Stimulated activated naive B cell treated with anti-CD40 and anti-IgM and Interleukin-4, amounts not matched to agents 10 μg/mL and 1 μg/mL and 100 μg/mL, for 72 hours (primary cell): Measurements from ENCODE around the gene SYNM.

ENCODE experiments used
- ATAC-seq, 2 donors: fragments of 150-1000 bp; cut with Tn5 transposase; replicated peaks; 2 replicates each; pipeline ENCODE4 v1.10.0; 2021; ENCODE audit warnings: moderate library complexity in 1 of 2
- DNase-seq: peaks from one replicate; pipeline ENCODE4 v3.0.0; 2021
- H3K27ac Mint-ChIP-seq: one replicate; pipeline ENCODE4 v1.8.0; 2022; ENCODE audit warnings: mild to moderate bottlenecking, mixed read lengths
- H3K27me3 Mint-ChIP-seq, 2 donors: one replicate each; pipeline ENCODE4 v1.8.0; 2022; ENCODE audit warnings: mixed read lengths in 2 of 2
- H3K36me3 Mint-ChIP-seq, 2 donors: one replicate each; pipeline ENCODE4 v1.8.0; 2022; ENCODE audit warnings: mixed read lengths in 2 of 2, mild to moderate bottlenecking in 1 of 2
- H3K4me1 Mint-ChIP-seq, 2 donors: one replicate each; pipeline ENCODE4 v1.8.0; 2022; ENCODE audit warnings: mixed read lengths in 2 of 2, mild to moderate bottlenecking in 1 of 2
- H3K4me3 Mint-ChIP-seq, 2 donors: one replicate each; pipeline ENCODE4 v1.8.0; 2022; ENCODE audit warnings: mild to moderate bottlenecking in 2 of 2, mixed read lengths in 2 of 2, moderate library complexity in 1 of 2
- H3K9me3 Mint-ChIP-seq, 2 donors: one replicate each; pipeline ENCODE4 v1.8.0; 2022; ENCODE audit warnings: mixed read lengths in 2 of 2, mild to moderate bottlenecking in 1 of 2

Gene SYNM

GRCh38 chr15:99143242-99143641 lies 38.4 kb downstream of the SYNM start:
- ATAC-seq (no peak), DNase-seq (no peak)
- H3K27ac Mint-ChIP-seq: no peak overlapping the region
- peaks cover 0 to 3% of the 10 kb centered on the region in 2 donors for H3K36me3 Mint-ChIP-seq
- peaks cover 0 to 1% of the 10 kb centered on the region in 2 donors for H3K9me3 Mint-ChIP-seq
- H3K27me3 Mint-ChIP-seq: no peaks in the 10 kb centered on the region
- H3K4me1 Mint-ChIP-seq: no peaks in the 10 kb centered on the region
- H3K4me3 Mint-ChIP-seq: no peak overlapping the region

GRCh38 chr15:99143655-99144610 lies 39.1 kb downstream of the SYNM start:
- DNase-seq (no peak), ATAC-seq (no peak)
- no peaks in the 10 kb centered on the region for H3K27me3 Mint-ChIP-seq
- H3K9me3 Mint-ChIP-seq: peaks cover 0 to 1% of the 10 kb centered on the region in 2 donors
- no peak overlapping the region for H3K27ac Mint-ChIP-seq
- H3K4me3 Mint-ChIP-seq: no peak overlapping the region
- H3K4me1 Mint-ChIP-seq: no peaks in the 10 kb centered on the region
- H3K36me3 Mint-ChIP-seq: peaks cover 0 to 3% of the 10 kb centered on the region in 2 donors

GRCh38 chr15:99145005-99145404 lies 40.1 kb downstream of the SYNM start:
- H3K9me3 Mint-ChIP-seq: peaks cover 0 to 1% of the 10 kb centered on the region in 2 donors
- ATAC-seq: no peak
- no peaks in the 10 kb centered on the region for H3K27me3 Mint-ChIP-seq
- peaks cover 0 to 3% of the 10 kb centered on the region in 2 donors for H3K36me3 Mint-ChIP-seq
- H3K4me3 Mint-ChIP-seq: no peak overlapping the region
- DNase-seq: no peak
- no peak overlapping the region for H3K27ac Mint-ChIP-seq
- H3K4me1 Mint-ChIP-seq: no peaks in the 10 kb centered on the region

GRCh38 chr15:99145778-99146177 lies 40.9 kb downstream of the SYNM start:
- no peaks in the 10 kb centered on the region for H3K27me3 Mint-ChIP-seq

GRCh38 chr15:99146661-99147060 lies 41.8 kb downstream of the SYNM start:
- Mint-ChIP-seq H3K4me1 (no peaks in the 10 kb centered on the region), H3K27me3 (no peaks in the 10 kb centered on the region), H3K27ac (no peak overlapping the region), H3K9me3 (peaks cover 0 to 1% of the 10 kb centered on the region in 2 donors), H3K4me3 (no peak overlapping the region), H3K36me3 (peaks cover 0 to 3% of the 10 kb centered on the region in 2 donors)
- ATAC-seq: no peak
- DNase-seq: no peak

More at GRCh38 chr15:99145778-99146177, 40.9 kb downstream of the SYNM start:
- DNase-seq: no peak
- Mint-ChIP-seq H3K36me3 (peaks cover 0 to 3% of the 10 kb centered on the region in 2 donors), H3K27ac (no peak overlapping the region), H3K4me1 (no peaks in the 10 kb centered on the region), H3K4me3 (no peak overlapping the region), H3K9me3 (peaks cover 0 to 1% of the 10 kb centered on the region in 2 donors)
- ATAC-seq: no peak

- ATAC-seq (no peak), DNase-seq (no peak)
- Mint-ChIP-seq H3K4me1 (no peaks in the 10 kb centered on the region), H3K4me3 (no peak overlapping the region), H3K27me3 (no peaks in the 10 kb centered on the region), H3K27ac (no peak overlapping the region), H3K36me3 (peaks cover 0 to 3% of the 10 kb centered on the region in 2 donors), H3K9me3 (peaks cover 0 to 1% of the 10 kb centered on the region in 2 donors)
Observed at GRCh38 chr15:99148851-99149276, 44.0 kb downstream of the SYNM start.

GRCh38 chr15:99149366-99149765 lies 44.5 kb downstream of the SYNM start:
- no peaks in the 10 kb centered on the region for H3K27me3 Mint-ChIP-seq
- peaks cover 0 to 1% of the 10 kb centered on the region in 2 donors for H3K9me3 Mint-ChIP-seq
- peaks cover 0 to 3% of the 10 kb centered on the region in 2 donors for H3K36me3 Mint-ChIP-seq
- H3K4me1 Mint-ChIP-seq: no peaks in the 10 kb centered on the region
- H3K4me3 Mint-ChIP-seq: no peak overlapping the region
- ATAC-seq: no peak
- H3K27ac Mint-ChIP-seq: no peak overlapping the region
- no peak for DNase-seq

- no peaks in the 10 kb centered on the region for H3K4me1 Mint-ChIP-seq
- peaks cover 0 to 3% of the 10 kb centered on the region in 2 donors for H3K36me3 Mint-ChIP-seq
- H3K27me3 Mint-ChIP-seq: no peaks in the 10 kb centered on the region
- peaks cover 0 to 1% of the 10 kb centered on the region in 2 donors for H3K9me3 Mint-ChIP-seq
- no peak for ATAC-seq
- no peak overlapping the region for H3K4me3 Mint-ChIP-seq
- H3K27ac Mint-ChIP-seq: no peak overlapping the region
- no peak for DNase-seq
Observed at GRCh38 chr15:99151156-99151555, 46.3 kb downstream of the SYNM start.

GRCh38 chr15:99153026-99153535 lies 48.2 kb downstream of the SYNM start:
- ATAC-seq: no peak
- DNase-seq: no peak
- Mint-ChIP-seq H3K27me3 (no peaks in the 10 kb centered on the region), H3K36me3 (no peaks in the 10 kb centered on the region), H3K4me3 (no peak overlapping the region), H3K9me3 (no peaks in the 10 kb centered on the region), H3K27ac (no peak overlapping the region), H3K4me1 (no peaks in the 10 kb centered on the region)

GRCh38 chr15:99154271-99154670 lies 49.4 kb downstream of the SYNM start:
- Mint-ChIP-seq H3K27me3 (no peaks in the 10 kb centered on the region), H3K36me3 (no peaks in the 10 kb centered on the region), H3K9me3 (no peaks in the 10 kb centered on the region), H3K27ac (no peak overlapping the region), H3K4me3 (no peak overlapping the region), H3K4me1 (no peaks in the 10 kb centered on the region)
- ATAC-seq: no peak
- DNase-seq: no peak

GRCh38 chr15:99155961-99156443 lies 51.1 kb downstream of the SYNM start:
- no peak overlapping the region for H3K4me3 Mint-ChIP-seq
- no peaks in the 10 kb centered on the region for H3K27me3 Mint-ChIP-seq
- H3K4me1 Mint-ChIP-seq: no peaks in the 10 kb centered on the region
- DNase-seq (no peak), ATAC-seq (no peak)
- no peaks in the 10 kb centered on the region for H3K36me3 Mint-ChIP-seq
- no peaks in the 10 kb centered on the region for H3K9me3 Mint-ChIP-seq
- no peak overlapping the region for H3K27ac Mint-ChIP-seq

GRCh38 chr15:99157456-99157855 lies 52.6 kb downstream of the SYNM start:
- Mint-ChIP-seq H3K27ac (no peak overlapping the region), H3K36me3 (no peaks in the 10 kb centered on the region), H3K9me3 (no peaks in the 10 kb centered on the region)

GRCh38 chr15:99158626-99159412 lies 53.9 kb downstream of the SYNM start:
- Mint-ChIP-seq H3K4me1 (peaks cover 0 to 4% of the 10 kb centered on the region in 2 donors), H3K36me3 (no peaks in the 10 kb centered on the region), H3K27me3 (no peaks in the 10 kb centered on the region), H3K4me3 (no peak overlapping the region), H3K9me3 (no peaks in the 10 kb centered on the region), H3K27ac (no peak overlapping the region)
- DNase-seq: no peak
- ATAC-seq: peak in 1 of 2 donors; percentile 69

More at GRCh38 chr15:99157456-99157855, 52.6 kb downstream of the SYNM start:
- no peaks in the 10 kb centered on the region for H3K27me3 Mint-ChIP-seq
- no peak overlapping the region for H3K4me3 Mint-ChIP-seq
- DNase-seq (no peak), ATAC-seq (no peak)
- no peaks in the 10 kb centered on the region for H3K4me1 Mint-ChIP-seq
